ENCODE data around the gene FRMD3. TPM values are rescaled to one million over a fixed set of nuclear protein-coding genes. Genes with fewer than 3 reads are reported as not detected.

Gene FRMD3
- total RNA-seq, 1 experiment from 2014 or later = 0.55 TPM

DNA sequence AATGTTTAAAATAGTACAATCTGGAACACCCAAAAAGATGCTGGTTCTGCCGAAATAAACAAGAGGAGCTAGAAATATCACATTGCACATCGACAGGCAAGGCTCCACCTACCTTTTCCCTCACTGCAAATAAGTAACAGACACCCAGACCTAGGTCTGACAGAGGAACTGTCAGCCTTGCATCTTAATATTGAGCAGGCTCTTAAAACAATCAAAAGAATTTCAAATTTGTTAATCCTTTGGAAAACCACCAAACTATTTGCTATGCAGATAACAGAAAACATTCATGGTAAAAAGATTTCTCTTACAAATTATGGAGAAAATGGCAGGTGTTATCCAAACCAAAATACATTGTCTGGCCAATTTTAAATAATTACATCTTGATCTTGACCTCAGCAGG, 71.3 kb downstream of the FRMD3 start:
- no peak overlapping the region for H2BK20ac ChIP-seq (ENCODE audit: low read depth, low read length, poor library complexity, severe bottlenecking)
- H4K8ac ChIP-seq (replicated peaks; ENCODE audit: insufficient read length, low read depth, low read length) = no peak overlapping the region
- no peaks in the 10 kb centered on the region for H4K20me1 ChIP-seq (ENCODE audit: control insufficient read depth, insufficient read depth, insufficient read length)
- no peaks in the 10 kb centered on the region for H3K23me2 ChIP-seq (ENCODE audit: insufficient read length, low read depth, low read length, poor library complexity, severe bottlenecking)
- H3K9me3 Mint-ChIP-seq = no peaks in the 10 kb centered on the region
- no peak overlapping the region for H3K18ac ChIP-seq (ENCODE audit: insufficient read length, low read depth, low read length)
- DNase-seq = no peak
- no peak overlapping the region for H2BK5ac ChIP-seq (ENCODE audit: insufficient read length, low read length)
- no peaks in the 10 kb centered on the region for H3K79me1 ChIP-seq (ENCODE audit: insufficient read depth, low read depth, low read length, poor library complexity, severe bottlenecking)
- peaks cover 4% of the 10 kb centered on the region; the same call in 1 of the 2 replicates for H3K4me1 ChIP-seq (ENCODE audit: insufficient read depth, low read length)
- no peak overlapping the region for H4K91ac ChIP-seq (ENCODE audit: insufficient read length, low read depth, low read length)
- H2AK5ac ChIP-seq (ENCODE audit: insufficient read length, low read length) = no peak overlapping the region
- H3K4me1 Mint-ChIP-seq = peaks cover 43 to 46% of the 10 kb centered on the region in 2 experiments
- no peak overlapping the region; a peak in 1 of 7 replicates for H3K27ac Mint-ChIP-seq
- no peak overlapping the region for H3K56ac ChIP-seq (ENCODE audit: insufficient read length, low read depth, low read length)
- H3K36me3 Mint-ChIP-seq (ENCODE audit: insufficient read depth in 1 of 3, low read depth in 3 of 3) = no peaks in the 10 kb centered on the region; a peak in 1 of 7 replicates
- H3K4me3 Mint-ChIP-seq = no peak overlapping the region
- no peak overlapping the region for H3K27ac ChIP-seq (ENCODE audit: insufficient read length, low read depth, low read length)
- H2BK15ac ChIP-seq (ENCODE audit: low read depth, low read length) = no peak overlapping the region
- no peak overlapping the region for H3K23ac ChIP-seq (ENCODE audit: insufficient read length, low read depth, low read length)
- no peaks in the 10 kb centered on the region for H3K9me3 ChIP-seq (ENCODE audit: control insufficient read depth, low read depth, low read length)
- no peak overlapping the region for H4K5ac ChIP-seq (ENCODE audit: insufficient read length, low read depth, low read length)
- no peak overlapping the region for H3K4me2 ChIP-seq (ENCODE audit: insufficient read depth, insufficient read length, low read length)
- no peaks in the 10 kb centered on the region for H3K79me2 ChIP-seq (ENCODE audit: insufficient read depth, low read length)
- WGBS (ENCODE audit: extremely low coverage, insufficient read length, low lambda C conversion rate) = no CpG with 5 or more reads among the region's 2 CpGs
- TF ChIP-seq, protein P1, sequence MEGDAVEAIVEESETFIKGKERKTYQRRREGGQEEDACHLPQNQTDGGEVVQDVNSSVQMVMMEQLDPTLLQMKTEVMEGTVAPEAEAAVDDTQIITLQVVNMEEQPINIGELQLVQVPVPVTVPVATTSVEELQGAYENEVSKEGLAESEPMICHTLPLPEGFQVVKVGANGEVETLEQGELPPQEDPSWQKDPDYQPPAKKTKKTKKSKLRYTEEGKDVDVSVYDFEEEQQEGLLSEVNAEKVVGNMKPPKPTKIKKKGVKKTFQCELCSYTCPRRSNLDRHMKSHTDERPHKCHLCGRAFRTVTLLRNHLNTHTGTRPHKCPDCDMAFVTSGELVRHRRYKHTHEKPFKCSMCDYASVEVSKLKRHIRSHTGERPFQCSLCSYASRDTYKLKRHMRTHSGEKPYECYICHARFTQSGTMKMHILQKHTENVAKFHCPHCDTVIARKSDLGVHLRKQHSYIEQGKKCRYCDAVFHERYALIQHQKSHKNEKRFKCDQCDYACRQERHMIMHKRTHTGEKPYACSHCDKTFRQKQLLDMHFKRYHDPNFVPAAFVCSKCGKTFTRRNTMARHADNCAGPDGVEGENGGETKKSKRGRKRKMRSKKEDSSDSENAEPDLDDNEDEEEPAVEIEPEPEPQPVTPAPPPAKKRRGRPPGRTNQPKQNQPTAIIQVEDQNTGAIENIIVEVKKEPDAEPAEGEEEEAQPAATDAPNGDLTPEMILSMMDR (conservative IDR thresholded peaks at IDR 0.05) = no peak
- H3K4ac ChIP-seq (ENCODE audit: low read depth, low read length) = no peak overlapping the region
- no peak overlapping the region for H2BK12ac ChIP-seq (ENCODE audit: insufficient read length, low read depth, low read length)
- H3K27me3 ChIP-seq (ENCODE audit: insufficient read depth, low read length) = no peaks in the 10 kb centered on the region
- H3K9ac ChIP-seq (ENCODE audit: extremely low read depth, insufficient read length, low read length) = no peak overlapping the region
- H3K27me3 Mint-ChIP-seq (ENCODE audit: low read depth) = no peaks in the 10 kb centered on the region; the same call in 1 of the 2 replicates
- H3K14ac ChIP-seq (ENCODE audit: insufficient read depth, low read length) = no peak overlapping the region
- no peak overlapping the region for H3T11ph ChIP-seq (ENCODE audit: low read length)
- H2BK120ac ChIP-seq (ENCODE audit: low read depth, low read length, poor library complexity, severe bottlenecking) = no peak overlapping the region
- H2AFZ ChIP-seq (ENCODE audit: low read length) = no peak overlapping the region

Data from H9 (cell line).